ENCODE measurements around the gene UROC1.

UROC1 gene

DNA sequence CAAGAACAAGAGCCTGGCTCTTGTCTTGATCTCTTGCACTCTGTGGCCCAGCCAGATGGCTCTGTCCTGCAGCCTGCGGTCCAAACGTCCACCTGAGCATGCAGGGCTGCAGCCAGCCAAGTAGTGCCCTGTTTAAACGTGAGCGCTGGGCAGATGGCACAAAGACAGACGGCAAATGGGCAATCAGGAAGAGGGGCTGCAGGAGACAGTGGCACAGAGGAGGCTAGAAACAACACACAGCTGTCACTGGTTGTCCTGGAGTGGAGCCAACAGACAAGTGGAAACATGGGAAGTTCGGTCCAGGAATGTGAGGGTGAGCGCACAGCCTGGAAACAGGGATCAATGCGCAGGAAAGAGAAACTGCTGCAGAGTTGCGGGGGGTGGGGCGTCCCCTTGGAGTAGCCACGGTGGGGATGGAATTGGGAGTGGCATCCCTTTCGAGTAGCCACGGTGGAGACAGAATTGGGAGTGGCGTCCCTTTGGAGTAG, 31.2 kb downstream of the UROC1 start:
- TF ChIP-seq, protein P1, sequence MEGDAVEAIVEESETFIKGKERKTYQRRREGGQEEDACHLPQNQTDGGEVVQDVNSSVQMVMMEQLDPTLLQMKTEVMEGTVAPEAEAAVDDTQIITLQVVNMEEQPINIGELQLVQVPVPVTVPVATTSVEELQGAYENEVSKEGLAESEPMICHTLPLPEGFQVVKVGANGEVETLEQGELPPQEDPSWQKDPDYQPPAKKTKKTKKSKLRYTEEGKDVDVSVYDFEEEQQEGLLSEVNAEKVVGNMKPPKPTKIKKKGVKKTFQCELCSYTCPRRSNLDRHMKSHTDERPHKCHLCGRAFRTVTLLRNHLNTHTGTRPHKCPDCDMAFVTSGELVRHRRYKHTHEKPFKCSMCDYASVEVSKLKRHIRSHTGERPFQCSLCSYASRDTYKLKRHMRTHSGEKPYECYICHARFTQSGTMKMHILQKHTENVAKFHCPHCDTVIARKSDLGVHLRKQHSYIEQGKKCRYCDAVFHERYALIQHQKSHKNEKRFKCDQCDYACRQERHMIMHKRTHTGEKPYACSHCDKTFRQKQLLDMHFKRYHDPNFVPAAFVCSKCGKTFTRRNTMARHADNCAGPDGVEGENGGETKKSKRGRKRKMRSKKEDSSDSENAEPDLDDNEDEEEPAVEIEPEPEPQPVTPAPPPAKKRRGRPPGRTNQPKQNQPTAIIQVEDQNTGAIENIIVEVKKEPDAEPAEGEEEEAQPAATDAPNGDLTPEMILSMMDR (IDR thresholded peaks at IDR 0.05; ENCODE audit: low read depth, low read length) = no peak
- no peak for DNase-seq (ENCODE audit: extremely low read depth, low read depth)

DNA sequence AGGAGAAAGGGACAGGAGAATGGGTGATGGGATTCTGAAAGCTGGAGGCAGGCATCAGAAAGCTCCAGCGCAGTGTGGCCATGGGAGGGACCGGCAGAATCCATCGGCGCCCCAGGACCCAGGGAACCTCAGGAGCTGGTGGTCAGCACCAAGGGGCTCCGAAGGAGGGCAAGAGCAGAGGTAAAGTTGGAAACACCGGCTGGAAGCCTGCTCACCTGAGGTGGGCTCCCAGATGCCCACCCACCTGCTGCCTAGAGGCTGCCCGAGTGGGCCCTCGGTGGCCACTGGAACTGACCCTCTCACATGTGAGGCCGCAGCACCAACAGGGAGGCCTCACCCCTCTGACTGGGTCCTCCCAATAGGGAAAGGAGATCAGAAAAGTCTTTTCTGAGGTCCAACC, 31.6 kb downstream of the UROC1 start:
- DNase-seq (ENCODE audit: extremely low read depth, low read depth) = no peak
- TF ChIP-seq, protein P1 (IDR thresholded peaks at IDR 0.05; ENCODE audit: low read depth, low read length) = no peak

DNA sequence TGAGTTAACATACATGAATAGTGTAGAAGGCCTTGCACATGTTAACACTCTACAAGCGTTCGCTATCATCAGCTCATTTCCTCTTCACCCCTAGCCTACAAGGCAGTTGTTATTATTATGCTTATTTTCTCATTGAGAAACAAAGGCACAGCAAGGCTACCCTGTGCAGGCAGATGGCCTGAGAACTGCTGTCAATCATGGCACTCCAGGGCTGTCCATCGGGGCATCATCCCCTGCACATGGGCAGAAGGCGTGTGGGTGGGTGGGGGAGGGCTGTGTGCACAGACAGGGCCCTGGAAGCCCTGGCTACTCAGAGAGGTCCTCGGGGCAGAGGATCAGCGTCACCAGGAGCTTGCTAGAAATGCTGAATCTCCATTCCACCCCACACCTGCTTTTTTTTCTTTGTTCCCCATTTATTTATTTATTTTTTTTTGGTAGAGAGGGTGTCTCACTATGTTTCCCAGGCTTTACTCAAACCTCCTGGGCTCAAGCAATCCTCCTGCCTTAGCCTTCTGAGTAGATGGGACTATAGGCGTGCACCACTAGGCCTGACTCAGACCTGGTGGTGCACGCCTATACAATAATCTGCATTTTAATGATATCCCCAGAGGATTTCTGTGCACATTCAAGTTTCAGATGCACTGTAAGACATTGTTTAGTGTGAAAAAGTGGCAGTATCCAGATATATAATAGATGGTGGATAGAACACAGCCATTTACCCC, 32.2 kb downstream of the UROC1 start:
- TF ChIP-seq, protein P1 (IDR thresholded peaks at IDR 0.05; ENCODE audit: low read depth, low read length) = no peak
- no peak for DNase-seq (ENCODE audit: extremely low read depth, low read depth)

DNA sequence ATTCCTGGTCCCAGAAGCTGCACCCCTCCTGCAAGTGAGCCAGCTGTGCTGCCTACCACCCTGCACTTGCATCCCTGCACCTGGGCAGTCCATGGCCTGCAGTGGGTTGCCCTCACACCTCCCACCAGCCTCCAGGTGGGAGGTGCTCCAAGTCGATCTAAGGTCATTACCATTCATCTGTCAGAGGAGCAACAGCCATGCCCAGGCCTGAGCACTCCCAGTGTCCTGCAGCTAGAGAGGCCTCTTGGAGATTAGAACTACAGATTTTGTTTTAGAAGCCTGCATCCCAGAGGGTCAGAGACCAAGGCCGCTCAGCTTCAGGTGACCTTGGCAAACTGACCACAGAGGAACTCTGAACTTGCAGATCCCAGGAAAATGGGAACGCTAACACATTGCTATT, 32.9 kb downstream of the UROC1 start:
- DNase-seq (ENCODE audit: extremely low read depth, low read depth) = no peak
- TF ChIP-seq, protein P1 (IDR thresholded peaks at IDR 0.05; ENCODE audit: low read depth, low read length) = no peak

DNA sequence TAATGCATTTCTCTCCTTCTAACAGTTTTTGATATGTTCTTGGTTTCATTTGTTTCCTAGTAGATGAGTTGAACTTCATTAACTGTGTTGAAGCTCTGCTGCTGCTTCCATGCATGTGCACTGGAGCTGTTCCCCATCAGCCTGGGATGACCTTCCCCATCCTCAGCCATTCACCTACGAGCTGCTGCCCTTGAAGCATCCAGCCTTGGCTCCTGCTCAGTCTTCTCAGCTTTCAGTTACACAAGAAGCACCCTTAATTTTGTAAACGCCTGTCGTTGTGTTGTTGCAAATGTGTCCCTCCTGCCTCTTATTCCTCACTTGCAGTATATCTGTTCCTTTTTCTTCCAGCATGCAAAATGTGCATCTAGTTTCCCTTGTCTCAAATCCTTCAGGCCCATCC, 33.4 kb downstream of the UROC1 start:
- TF ChIP-seq, protein P1 (IDR thresholded peaks at IDR 0.05; ENCODE audit: low read depth, low read length) = no peak
- DNase-seq (ENCODE audit: extremely low read depth, low read depth) = no peak

DNA sequence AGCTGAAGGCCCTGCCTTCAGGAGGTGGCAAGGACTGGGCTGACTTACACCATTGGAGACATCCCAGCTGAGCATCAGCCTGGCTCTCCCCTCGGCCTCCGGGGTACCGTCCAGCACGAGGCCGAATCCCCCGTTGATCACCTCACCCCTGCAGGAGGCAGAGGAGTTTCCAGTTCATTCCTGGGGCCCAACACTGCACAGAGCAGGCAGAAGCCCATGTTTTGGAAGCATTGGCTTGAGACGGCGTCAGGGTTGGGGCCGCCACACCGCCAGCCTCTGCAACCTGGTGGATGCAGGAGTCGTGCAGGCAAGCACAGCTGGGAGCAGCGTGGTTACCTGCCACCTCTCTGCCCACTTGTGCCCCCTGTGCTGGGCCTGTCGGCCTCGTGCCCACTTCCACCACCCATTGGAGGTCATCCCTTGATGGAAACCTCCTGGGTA, 34.2 kb downstream of the UROC1 start:
- TF ChIP-seq, protein P1 (IDR thresholded peaks at IDR 0.05; ENCODE audit: low read depth, low read length) = no peak
- DNase-seq (ENCODE audit: extremely low read depth, low read depth) = no peak

DNA sequence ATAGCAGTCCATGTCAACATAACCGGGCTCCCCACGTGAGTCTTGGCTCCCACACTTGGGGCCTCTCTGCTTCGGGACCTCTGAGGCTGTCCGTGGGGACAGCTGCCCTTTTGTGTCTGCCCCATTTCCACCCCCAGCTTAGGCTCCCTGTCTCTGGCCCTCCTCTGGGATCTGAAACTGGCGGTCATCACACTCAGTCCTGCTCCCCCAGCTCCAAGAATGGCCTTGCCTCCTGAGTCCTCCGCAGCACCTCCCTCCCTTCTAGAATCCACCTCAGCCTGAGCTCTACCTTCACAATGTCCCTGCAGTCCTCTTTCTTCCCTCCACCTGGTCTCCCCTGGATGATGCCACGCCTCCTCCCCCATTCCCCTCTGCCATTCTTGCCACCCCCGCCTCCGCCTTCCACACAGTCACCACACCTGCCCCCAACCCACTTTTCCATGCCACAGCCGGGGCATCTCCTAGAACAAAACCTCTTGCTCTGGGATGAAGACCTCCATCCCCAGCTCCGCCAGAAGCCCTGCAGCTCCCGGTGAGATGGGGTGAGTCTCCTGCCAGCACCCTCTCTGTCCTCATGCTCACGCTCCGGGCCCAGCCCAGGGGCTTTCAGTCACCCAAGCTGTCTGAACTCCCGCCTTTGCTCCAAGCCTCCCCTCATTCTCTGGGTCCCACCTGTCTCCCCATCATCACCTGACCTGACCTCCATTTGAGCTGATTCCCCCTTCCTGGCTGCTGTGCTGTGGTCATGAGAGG, 34.9 kb downstream of the UROC1 start:
- TF ChIP-seq, protein P1 (IDR thresholded peaks at IDR 0.05; ENCODE audit: low read depth, low read length) = no peak
- DNase-seq (ENCODE audit: extremely low read depth, low read depth) = no peak

All from AG09319 (cell line).